ENCODE data around the gene ZYX. TPM values are rescaled to one million over a fixed set of nuclear protein-coding genes. Genes with fewer than 3 reads are reported as not detected.
A peak's percentile ranks its signal among the peaks of the same experiment; 100 is the strongest.

Gene ZYX
- total and polyA plus RNA-seq, 9 of the 15 experiments (the other 6 are each of a cell fraction or from before 2014, with no cell fraction given) = 1.8 to 130 (median 15.7) TPM

- peak in 1 of 2 experiments; percentile 81; a peak in 1 of 4 replicates for TF ChIP-seq BCLAF1 (IDR thresholded peaks at IDR 0.05; ENCODE audit: borderline replicate concordance in 1 of 2, control insufficient read depth in 1 of 2, low read depth in 2 of 2, low read length in 1 of 2)
- no peak for TF ChIP-seq BCL6 (CRISPR knock-in tag; IDR thresholded peaks at IDR 0.05)
- TF ChIP-seq, protein P1, sequence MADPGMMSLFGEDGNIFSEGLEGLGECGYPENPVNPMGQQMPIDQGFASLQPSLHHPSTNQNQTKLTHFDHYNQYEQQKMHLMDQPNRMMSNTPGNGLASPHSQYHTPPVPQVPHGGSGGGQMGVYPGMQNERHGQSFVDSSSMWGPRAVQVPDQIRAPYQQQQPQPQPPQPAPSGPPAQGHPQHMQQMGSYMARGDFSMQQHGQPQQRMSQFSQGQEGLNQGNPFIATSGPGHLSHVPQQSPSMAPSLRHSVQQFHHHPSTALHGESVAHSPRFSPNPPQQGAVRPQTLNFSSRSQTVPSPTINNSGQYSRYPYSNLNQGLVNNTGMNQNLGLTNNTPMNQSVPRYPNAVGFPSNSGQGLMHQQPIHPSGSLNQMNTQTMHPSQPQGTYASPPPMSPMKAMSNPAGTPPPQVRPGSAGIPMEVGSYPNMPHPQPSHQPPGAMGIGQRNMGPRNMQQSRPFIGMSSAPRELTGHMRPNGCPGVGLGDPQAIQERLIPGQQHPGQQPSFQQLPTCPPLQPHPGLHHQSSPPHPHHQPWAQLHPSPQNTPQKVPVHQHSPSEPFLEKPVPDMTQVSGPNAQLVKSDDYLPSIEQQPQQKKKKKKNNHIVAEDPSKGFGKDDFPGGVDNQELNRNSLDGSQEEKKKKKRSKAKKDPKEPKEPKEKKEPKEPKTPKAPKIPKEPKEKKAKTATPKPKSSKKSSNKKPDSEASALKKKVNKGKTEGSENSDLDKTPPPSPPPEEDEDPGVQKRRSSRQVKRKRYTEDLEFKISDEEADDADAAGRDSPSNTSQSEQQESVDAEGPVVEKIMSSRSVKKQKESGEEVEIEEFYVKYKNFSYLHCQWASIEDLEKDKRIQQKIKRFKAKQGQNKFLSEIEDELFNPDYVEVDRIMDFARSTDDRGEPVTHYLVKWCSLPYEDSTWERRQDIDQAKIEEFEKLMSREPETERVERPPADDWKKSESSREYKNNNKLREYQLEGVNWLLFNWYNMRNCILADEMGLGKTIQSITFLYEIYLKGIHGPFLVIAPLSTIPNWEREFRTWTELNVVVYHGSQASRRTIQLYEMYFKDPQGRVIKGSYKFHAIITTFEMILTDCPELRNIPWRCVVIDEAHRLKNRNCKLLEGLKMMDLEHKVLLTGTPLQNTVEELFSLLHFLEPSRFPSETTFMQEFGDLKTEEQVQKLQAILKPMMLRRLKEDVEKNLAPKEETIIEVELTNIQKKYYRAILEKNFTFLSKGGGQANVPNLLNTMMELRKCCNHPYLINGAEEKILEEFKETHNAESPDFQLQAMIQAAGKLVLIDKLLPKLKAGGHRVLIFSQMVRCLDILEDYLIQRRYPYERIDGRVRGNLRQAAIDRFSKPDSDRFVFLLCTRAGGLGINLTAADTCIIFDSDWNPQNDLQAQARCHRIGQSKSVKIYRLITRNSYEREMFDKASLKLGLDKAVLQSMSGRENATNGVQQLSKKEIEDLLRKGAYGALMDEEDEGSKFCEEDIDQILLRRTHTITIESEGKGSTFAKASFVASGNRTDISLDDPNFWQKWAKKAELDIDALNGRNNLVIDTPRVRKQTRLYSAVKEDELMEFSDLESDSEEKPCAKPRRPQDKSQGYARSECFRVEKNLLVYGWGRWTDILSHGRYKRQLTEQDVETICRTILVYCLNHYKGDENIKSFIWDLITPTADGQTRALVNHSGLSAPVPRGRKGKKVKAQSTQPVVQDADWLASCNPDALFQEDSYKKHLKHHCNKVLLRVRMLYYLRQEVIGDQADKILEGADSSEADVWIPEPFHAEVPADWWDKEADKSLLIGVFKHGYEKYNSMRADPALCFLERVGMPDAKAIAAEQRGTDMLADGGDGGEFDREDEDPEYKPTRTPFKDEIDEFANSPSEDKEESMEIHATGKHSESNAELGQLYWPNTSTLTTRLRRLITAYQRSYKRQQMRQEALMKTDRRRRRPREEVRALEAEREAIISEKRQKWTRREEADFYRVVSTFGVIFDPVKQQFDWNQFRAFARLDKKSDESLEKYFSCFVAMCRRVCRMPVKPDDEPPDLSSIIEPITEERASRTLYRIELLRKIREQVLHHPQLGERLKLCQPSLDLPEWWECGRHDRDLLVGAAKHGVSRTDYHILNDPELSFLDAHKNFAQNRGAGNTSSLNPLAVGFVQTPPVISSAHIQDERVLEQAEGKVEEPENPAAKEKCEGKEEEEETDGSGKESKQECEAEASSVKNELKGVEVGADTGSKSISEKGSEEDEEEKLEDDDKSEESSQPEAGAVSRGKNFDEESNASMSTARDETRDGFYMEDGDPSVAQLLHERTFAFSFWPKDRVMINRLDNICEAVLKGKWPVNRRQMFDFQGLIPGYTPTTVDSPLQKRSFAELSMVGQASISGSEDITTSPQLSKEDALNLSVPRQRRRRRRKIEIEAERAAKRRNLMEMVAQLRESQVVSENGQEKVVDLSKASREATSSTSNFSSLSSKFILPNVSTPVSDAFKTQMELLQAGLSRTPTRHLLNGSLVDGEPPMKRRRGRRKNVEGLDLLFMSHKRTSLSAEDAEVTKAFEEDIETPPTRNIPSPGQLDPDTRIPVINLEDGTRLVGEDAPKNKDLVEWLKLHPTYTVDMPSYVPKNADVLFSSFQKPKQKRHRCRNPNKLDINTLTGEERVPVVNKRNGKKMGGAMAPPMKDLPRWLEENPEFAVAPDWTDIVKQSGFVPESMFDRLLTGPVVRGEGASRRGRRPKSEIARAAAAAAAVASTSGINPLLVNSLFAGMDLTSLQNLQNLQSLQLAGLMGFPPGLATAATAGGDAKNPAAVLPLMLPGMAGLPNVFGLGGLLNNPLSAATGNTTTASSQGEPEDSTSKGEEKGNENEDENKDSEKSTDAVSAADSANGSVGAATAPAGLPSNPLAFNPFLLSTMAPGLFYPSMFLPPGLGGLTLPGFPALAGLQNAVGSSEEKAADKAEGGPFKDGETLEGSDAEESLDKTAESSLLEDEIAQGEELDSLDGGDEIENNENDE (IDR thresholded peaks at IDR 0.05; ENCODE audit: low read depth, low read length) = no peak
- TF ChIP-seq ZBTB12 (CRISPR knock-in tag; IDR thresholded peaks at IDR 0.05) = no peak
- TF ChIP-seq TFAP4 (CRISPR knock-in tag; IDR thresholded peaks at IDR 0.05; ENCODE audit: borderline replicate concordance) = no peak
- TF ChIP-seq TBP (optimal IDR thresholded peaks at IDR 0.05; ENCODE audit: low read depth, low read length) = peak; percentile 37
- TF ChIP-seq POLR2AphosphoS5 (IDR thresholded peaks at IDR 0.05; ENCODE audit: control insufficient read depth, insufficient read depth, low read depth, low read length) = peak; percentile 66
- no peak for TF ChIP-seq RBM25 (IDR thresholded peaks at IDR 0.05; ENCODE audit: low read depth, low read length, severe bottlenecking)
These were observed 892 bp upstream of the ZYX start (continued) for GRCh38 chr7:143380260-143380645.

All from K562 (cell line).